ENCODE data around the gene PRX. TPM values are rescaled to one million over a fixed set of nuclear protein-coding genes. Genes with fewer than 3 reads are reported as not detected.

The PRX gene
- total and polyA plus RNA-seq, 9 of the 15 experiments (the other 6 are each of a cell fraction or from before 2014, with no cell fraction given) = 0.65 to 3.5 (median 1.7) TPM; not detected in 2

DNA sequence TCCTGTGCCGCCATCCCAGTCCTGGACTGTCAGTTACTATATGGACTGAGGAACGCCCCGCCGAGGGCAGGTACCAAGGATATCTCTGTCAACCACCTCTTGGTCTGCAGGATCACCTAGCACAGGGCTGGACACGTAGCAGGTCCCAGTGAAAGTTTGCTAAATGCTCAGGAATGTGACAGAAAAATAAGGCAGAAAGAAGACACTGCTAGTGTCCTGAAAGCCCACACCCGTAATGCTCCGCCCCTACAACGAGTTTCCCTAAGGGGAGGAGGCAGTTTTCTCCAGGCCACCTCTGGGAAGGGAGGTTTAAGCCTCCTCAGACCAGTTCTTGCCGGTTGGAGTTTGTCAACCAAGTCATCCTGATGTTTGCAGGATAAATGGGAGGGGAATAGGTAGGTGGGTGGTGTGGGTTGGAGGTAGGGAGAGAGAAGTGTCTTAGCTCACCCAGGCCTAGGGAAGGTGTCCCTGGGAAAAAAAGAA lies 32.6 kb upstream of the PRX start (continued):
- TF ChIP-seq, protein P1, sequence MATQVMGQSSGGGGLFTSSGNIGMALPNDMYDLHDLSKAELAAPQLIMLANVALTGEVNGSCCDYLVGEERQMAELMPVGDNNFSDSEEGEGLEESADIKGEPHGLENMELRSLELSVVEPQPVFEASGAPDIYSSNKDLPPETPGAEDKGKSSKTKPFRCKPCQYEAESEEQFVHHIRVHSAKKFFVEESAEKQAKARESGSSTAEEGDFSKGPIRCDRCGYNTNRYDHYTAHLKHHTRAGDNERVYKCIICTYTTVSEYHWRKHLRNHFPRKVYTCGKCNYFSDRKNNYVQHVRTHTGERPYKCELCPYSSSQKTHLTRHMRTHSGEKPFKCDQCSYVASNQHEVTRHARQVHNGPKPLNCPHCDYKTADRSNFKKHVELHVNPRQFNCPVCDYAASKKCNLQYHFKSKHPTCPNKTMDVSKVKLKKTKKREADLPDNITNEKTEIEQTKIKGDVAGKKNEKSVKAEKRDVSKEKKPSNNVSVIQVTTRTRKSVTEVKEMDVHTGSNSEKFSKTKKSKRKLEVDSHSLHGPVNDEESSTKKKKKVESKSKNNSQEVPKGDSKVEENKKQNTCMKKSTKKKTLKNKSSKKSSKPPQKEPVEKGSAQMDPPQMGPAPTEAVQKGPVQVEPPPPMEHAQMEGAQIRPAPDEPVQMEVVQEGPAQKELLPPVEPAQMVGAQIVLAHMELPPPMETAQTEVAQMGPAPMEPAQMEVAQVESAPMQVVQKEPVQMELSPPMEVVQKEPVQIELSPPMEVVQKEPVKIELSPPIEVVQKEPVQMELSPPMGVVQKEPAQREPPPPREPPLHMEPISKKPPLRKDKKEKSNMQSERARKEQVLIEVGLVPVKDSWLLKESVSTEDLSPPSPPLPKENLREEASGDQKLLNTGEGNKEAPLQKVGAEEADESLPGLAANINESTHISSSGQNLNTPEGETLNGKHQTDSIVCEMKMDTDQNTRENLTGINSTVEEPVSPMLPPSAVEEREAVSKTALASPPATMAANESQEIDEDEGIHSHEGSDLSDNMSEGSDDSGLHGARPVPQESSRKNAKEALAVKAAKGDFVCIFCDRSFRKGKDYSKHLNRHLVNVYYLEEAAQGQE (IDR thresholded peaks at IDR 0.05; ENCODE audit: borderline replicate concordance) = peak; percentile 100
- TF ChIP-seq, protein P1 (CRISPR knock-in tag; IDR thresholded peaks at IDR 0.05; ENCODE audit: low read depth) = no peak
- peak; percentile 18; the same call in 1 of the 2 replicates for TF ChIP-seq PHF8 (IDR thresholded peaks at IDR 0.05; ENCODE audit: borderline replicate concordance, low read length)
- TF ChIP-seq CTCFL (IDR thresholded peaks at IDR 0.05; ENCODE audit: borderline replicate concordance, insufficient read depth, low read depth, low read length, poor library complexity, severe bottlenecking) = no peak
- no peak for TF ChIP-seq ZNF445 (CRISPR knock-in tag; IDR thresholded peaks at IDR 0.05; ENCODE audit: low read depth)
- no peak for TF ChIP-seq CHD2 (IDR thresholded peaks at IDR 0.05; ENCODE audit: low read depth, low read length)
- TF ChIP-seq HMBOX1 (IDR thresholded peaks at IDR 0.05) = peak; percentile 79
- no peak; the same call in 1 of the 2 replicates for TF ChIP-seq MBD2 (IDR thresholded peaks at IDR 0.05; ENCODE audit: borderline replicate concordance, low read depth)
- no peak for TF ChIP-seq ZNF561 (CRISPR knock-in tag; conservative IDR thresholded peaks at IDR 0.05)
- TF ChIP-seq SMAD4 (CRISPR knock-in tag; conservative IDR thresholded peaks at IDR 0.05) = no peak
- no peak for TF ChIP-seq PRPF4 (IDR thresholded peaks at IDR 0.05; ENCODE audit: insufficient read depth, low read depth, low read length, poor library complexity, severe bottlenecking)
- no peak for TF ChIP-seq CBX5 (IDR thresholded peaks at IDR 0.05; ENCODE audit: borderline replicate concordance, low read depth)
- peak; percentile 43 for TF ChIP-seq TBP (optimal IDR thresholded peaks at IDR 0.05; ENCODE audit: low read depth, low read length)
- no peak for TF ChIP-seq RBM22 (IDR thresholded peaks at IDR 0.05; ENCODE audit: low read depth, low read length, poor library complexity, severe bottlenecking)
- no peak for TF ChIP-seq ZBTB17 (CRISPR knock-in tag; IDR thresholded peaks at IDR 0.05)
- no peak for TF ChIP-seq MYBL2 (IDR thresholded peaks at IDR 0.05; ENCODE audit: low read depth)
- TF ChIP-seq MYBL2 (CRISPR knock-in tag; IDR thresholded peaks at IDR 0.05; ENCODE audit: borderline replicate concordance) = no peak
- no peak for TF ChIP-seq POLR3A (IDR thresholded peaks at IDR 0.05; ENCODE audit: borderline replicate concordance, extremely low read depth, insufficient read depth, insufficient read length)
